SU-DHL-6 (cell line): ENCODE measurements around the gene INO80D.

ENCODE experiments used
- H2AFZ ChIP-seq: fragments of 200-600 bp; sonication (generic); 2 replicates; pipeline ENCODE4 v1.6.1; 2014; ENCODE audit warnings: low read depth, mild to moderate bottlenecking, moderate library complexity, mixed read lengths, antibody characterized with exemption, low read length; ENCODE audit not compliant: severe bottlenecking
- H3F3A ChIP-seq: fragments of 200-600 bp; shearing (Covaris generic); 2 replicates; pipeline ENCODE4 v1.6.0; 2016; ENCODE audit warnings: antibody characterized with exemption, mild to moderate bottlenecking; ENCODE audit not compliant: insufficient read depth
- H3K27ac ChIP-seq: fragments of 200-600 bp; sonication (generic); 2 replicates; pipeline ENCODE4 v1.5.1; 2016; ENCODE audit warnings: low read depth, mild to moderate bottlenecking, low read length, moderate library complexity, mixed read lengths
- H3K27me3 ChIP-seq: fragments of 200-600 bp; sonication (generic), shearing (Covaris generic); 2 replicates; pipeline ENCODE4 v1.6.0; 2014; ENCODE audit warnings: mild to moderate bottlenecking, low read length
- H3K36me3 ChIP-seq: fragments of 200-600 bp; sonication (generic); 2 replicates; pipeline ENCODE4 v1.6.1; 2014; ENCODE audit warnings: mild to moderate bottlenecking, low read length, mixed read lengths
- H3K4me2 ChIP-seq: fragments of 300-600, 200-600 bp; shearing (Covaris generic), sonication (generic); 2 replicates; pipeline ENCODE4 v1.6.0; 2014; ENCODE audit warnings: low read length, low read depth, mild to moderate bottlenecking; ENCODE audit not compliant: poor library complexity, severe bottlenecking
- H3K4me3 ChIP-seq: fragments of 200-600 bp; sonication (generic); 2 replicates; pipeline ENCODE4 v1.5.1; 2014; ENCODE audit warnings: antibody characterized with exemption, low read length, mild to moderate bottlenecking, mixed read lengths; ENCODE audit not compliant: insufficient read depth, poor library complexity, severe bottlenecking
- H3K79me2 ChIP-seq: fragments of 200-600 bp; sonication (generic); 2 replicates; pipeline ENCODE4 v1.6.1; 2014; ENCODE audit warnings: mild to moderate bottlenecking, low read length, moderate library complexity; ENCODE audit not compliant: insufficient read depth
- H3K9ac ChIP-seq: fragments of 200-600 bp; sonication (generic); 2 replicates; pipeline ENCODE4 v1.7.0; 2014; ENCODE audit warnings: mild to moderate bottlenecking, low read length
- H3K9me2 ChIP-seq: fragments of 200-600 bp; sonication (generic); replicated peaks from 2 replicates; pipeline ENCODE4 v1.6.1; 2014; ENCODE audit warnings: low read length; ENCODE audit not compliant: insufficient read depth
- H3K9me3 ChIP-seq: fragments of 200-600 bp; sonication (generic); 2 replicates; pipeline ENCODE4 v1.6.1; 2014; ENCODE audit warnings: low read length, mixed read lengths; ENCODE audit not compliant: insufficient read depth
- H4K20me1 ChIP-seq: fragments of 200-600 bp; sonication (generic); 2 replicates; pipeline ENCODE4 v1.6.1; 2014; ENCODE audit warnings: low read depth, mild to moderate bottlenecking, antibody characterized with exemption, low read length, moderate library complexity, mixed read lengths
- CTCF ChIP-seq: fragments of 200-600 bp; sonication (generic); IDR thresholded peaks from one replicate; pipeline ENCODE4 v1.5.1; 2017; ENCODE audit warnings: antibody characterized with exemption, mild to moderate bottlenecking, low read length, moderate library complexity; ENCODE audit not compliant: insufficient read depth, poor library complexity, severe bottlenecking
- EZH2phosphoT487 ChIP-seq: fragments of 200-600 bp; sonication (generic), shearing (Covaris generic); conservative IDR thresholded peaks from 2 replicates; pipeline ENCODE4 v1.6.1; 2018; ENCODE audit warnings: mild to moderate bottlenecking, antibody characterized with exemption, low read length, moderate library complexity, mixed read lengths

The INO80D gene

GRCh38 chr2:205965707-205966106, 120.3 kb downstream of the INO80D start:
- H3K79me2 ChIP-seq = no peaks in the 10 kb centered on the region
- no peak overlapping the region for H3K4me3 ChIP-seq
- no peak overlapping the region for H3K4me2 ChIP-seq

GRCh38 chr2:205964111-205964761, 121.7 kb downstream of the INO80D start:
- no peak overlapping the region for H3K9ac ChIP-seq
- H2AFZ ChIP-seq = no peak overlapping the region
- no peaks in the 10 kb centered on the region for H3K27me3 ChIP-seq
- no peak for TF ChIP-seq EZH2phosphoT487
- no peak for TF ChIP-seq CTCF
- no peak overlapping the region for H3K27ac ChIP-seq
- no peak overlapping the region for H3K4me2 ChIP-seq
- no peaks in the 10 kb centered on the region for H3F3A ChIP-seq
- H3K9me3 ChIP-seq = no peaks in the 10 kb centered on the region
- no peaks in the 10 kb centered on the region for H3K9me2 ChIP-seq
- no peak overlapping the region for H3K4me3 ChIP-seq
- no peaks in the 10 kb centered on the region for H3K36me3 ChIP-seq
- no peaks in the 10 kb centered on the region for H4K20me1 ChIP-seq
- H3K79me2 ChIP-seq = no peaks in the 10 kb centered on the region

More at GRCh38 chr2:205965707-205966106, 120.3 kb downstream of the INO80D start:
- Histone ChIP-seq H3K9me2 (no peaks in the 10 kb centered on the region), H3F3A (no peaks in the 10 kb centered on the region), H4K20me1 (no peaks in the 10 kb centered on the region), H3K9ac (no peak overlapping the region), H3K9me3 (no peaks in the 10 kb centered on the region), H3K27me3 (no peaks in the 10 kb centered on the region), H3K27ac (no peak overlapping the region), H2AFZ (no peak overlapping the region), H3K36me3 (no peaks in the 10 kb centered on the region)
- TF ChIP-seq CTCF (no peak), EZH2phosphoT487 (no peak)

GRCh38 chr2:205959521-205959920, 126.5 kb downstream of the INO80D start:
- no peaks in the 10 kb centered on the region for H3K36me3 ChIP-seq
- no peaks in the 10 kb centered on the region for H3F3A ChIP-seq
- H3K9me3 ChIP-seq = no peaks in the 10 kb centered on the region
- H3K9ac ChIP-seq = no peak overlapping the region
- no peaks in the 10 kb centered on the region for H3K27me3 ChIP-seq
- no peak overlapping the region for H2AFZ ChIP-seq
- H3K27ac ChIP-seq = no peak overlapping the region
- no peaks in the 10 kb centered on the region for H3K79me2 ChIP-seq
- no peaks in the 10 kb centered on the region for H3K9me2 ChIP-seq
- no peak for TF ChIP-seq EZH2phosphoT487
- TF ChIP-seq CTCF = no peak
- H3K4me2 ChIP-seq = no peak overlapping the region
- H4K20me1 ChIP-seq = no peaks in the 10 kb centered on the region
- no peak overlapping the region for H3K4me3 ChIP-seq
